ENCODE results near the gene OTOP2.

Gene OTOP2

DNA sequence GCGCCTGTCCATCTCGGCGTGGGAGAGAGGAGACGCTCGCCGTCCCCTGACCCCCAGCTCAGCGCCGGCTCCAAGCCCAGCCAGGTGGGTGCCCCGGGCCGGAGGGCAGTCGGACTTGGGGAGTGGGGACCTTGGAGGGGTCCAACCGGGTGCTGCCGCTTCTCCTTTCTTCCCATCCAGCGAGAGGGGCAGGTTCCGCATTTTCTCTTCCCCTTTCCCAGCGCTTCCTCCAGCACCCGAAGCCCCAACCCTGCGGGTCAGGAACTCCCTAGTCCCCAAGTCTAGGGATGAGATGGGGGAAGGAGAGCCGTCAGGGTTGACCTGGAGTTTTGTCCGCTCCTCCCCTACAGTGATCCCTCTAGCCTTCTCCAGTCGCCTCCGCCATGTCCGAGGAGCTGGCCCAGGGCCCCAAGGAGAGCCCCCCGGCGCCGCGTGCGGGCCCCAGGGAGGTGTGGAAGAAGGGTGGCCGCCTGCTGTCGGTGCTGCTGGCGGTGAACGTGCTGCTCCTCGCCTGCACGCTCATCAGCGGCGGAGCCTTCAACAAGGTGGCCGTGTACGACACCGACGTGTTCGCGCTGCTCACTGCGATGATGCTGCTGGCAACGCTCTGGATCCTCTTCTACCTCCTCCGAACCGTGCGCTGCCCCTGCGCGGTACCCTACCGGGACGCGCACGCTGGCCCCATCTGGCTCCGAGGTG lies at the start of gene OTOP2:
Gene OTOP2, plus strand, starts transcription at position 24 of the 699 bp plus-strand sequence. Its CDS starts 360 bp downstream, at position 384.
- DNase-seq (ENCODE audit: low spot score in 2 of 2): no peak
- H3K27ac Mint-ChIP-seq: no peak within 1 kb of the TSS
- H3K9me3 Mint-ChIP-seq: no peaks in the 10 kb centered on the region
- no peaks in the 10 kb centered on the region for H3K36me3 Mint-ChIP-seq
- peak within 1 kb of the TSS; percentile 57 for H3K4me3 Mint-ChIP-seq
- H3K4me1 Mint-ChIP-seq: peaks cover 11% of the 10 kb centered on the region
- ATAC-seq (ENCODE audit: low read depth): peak; percentile 32
- peaks cover 30% of the 10 kb centered on the region for H3K27me3 Mint-ChIP-seq

GRCh38 chr17:74874615-74875037 lies 49.4 kb upstream of the OTOP2 start:
- no peak overlapping the region for H3K4me3 Mint-ChIP-seq
- H3K9me3 Mint-ChIP-seq: no peaks in the 10 kb centered on the region
- H3K36me3 Mint-ChIP-seq: no peaks in the 10 kb centered on the region
- peaks cover 14% of the 10 kb centered on the region for H3K4me1 Mint-ChIP-seq
- DNase-seq (ENCODE audit: low spot score in 2 of 2) (no peak), ATAC-seq (ENCODE audit: low read depth) (no peak)
- H3K27me3 Mint-ChIP-seq: peaks cover under 1% of the 10 kb centered on the region
- no peak overlapping the region for H3K27ac Mint-ChIP-seq

DNA sequence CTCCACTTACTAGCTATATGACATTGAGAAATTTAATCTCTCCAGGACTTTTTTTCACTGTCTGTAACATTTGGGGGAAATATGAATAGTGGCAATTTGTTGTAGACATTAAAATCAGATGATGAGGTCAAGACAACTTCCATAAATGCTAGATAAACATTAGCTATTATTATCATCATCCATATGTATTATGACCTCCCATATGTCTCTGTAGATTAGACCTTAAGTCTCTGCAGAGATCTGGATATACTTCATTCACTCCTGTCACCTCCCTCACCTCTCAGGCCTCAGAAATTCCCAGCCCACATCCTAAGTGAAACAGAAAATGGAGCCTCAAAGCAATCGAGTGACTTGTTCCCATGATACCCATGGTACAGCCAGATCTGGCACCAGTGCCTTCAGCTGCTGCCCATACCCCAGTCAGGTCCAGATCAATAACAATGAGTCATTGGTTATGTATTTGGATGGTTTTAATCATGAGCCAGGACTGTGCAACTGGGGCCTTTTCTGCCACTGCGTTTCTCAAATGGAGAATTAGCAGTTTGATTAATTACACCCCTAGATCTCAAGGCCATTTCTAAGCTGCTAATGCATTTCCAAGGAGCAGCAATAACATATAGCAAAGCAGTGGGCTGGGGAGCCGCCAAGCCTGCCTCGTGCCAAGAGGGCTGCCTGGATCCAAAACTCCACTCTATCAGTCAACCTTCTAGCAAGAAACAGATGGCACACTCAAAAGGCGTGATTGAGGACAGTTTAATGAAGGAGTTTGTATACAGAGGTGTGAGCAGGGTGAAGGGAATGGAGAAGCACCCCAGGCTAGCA lies 48.7 kb upstream of the OTOP2 start:
- Mint-ChIP-seq H3K27ac (peak overlapping the region; percentile 28), H3K27me3 (peaks cover 3% of the 10 kb centered on the region), H3K4me1 (peaks cover 14% of the 10 kb centered on the region), H3K4me3 (no peak overlapping the region), H3K9me3 (no peaks in the 10 kb centered on the region), H3K36me3 (no peaks in the 10 kb centered on the region)
- ATAC-seq (ENCODE audit: low read depth): no peak
- DNase-seq (ENCODE audit: low spot score in 2 of 2): no peak

GRCh38 chr17:74875977-74876593 lies 48.0 kb upstream of the OTOP2 start:
- H3K4me1 Mint-ChIP-seq: peaks cover 14% of the 10 kb centered on the region
- no peaks in the 10 kb centered on the region for H3K36me3 Mint-ChIP-seq
- no peak for ATAC-seq (ENCODE audit: low read depth)
- H3K4me3 Mint-ChIP-seq: no peak overlapping the region
- no peaks in the 10 kb centered on the region for H3K9me3 Mint-ChIP-seq
- peaks cover 8% of the 10 kb centered on the region for H3K27me3 Mint-ChIP-seq
- no peak for DNase-seq (ENCODE audit: low spot score in 2 of 2)
- peak overlapping the region; percentile 28 for H3K27ac Mint-ChIP-seq

GRCh38 chr17:74877592-74878548 lies 46.2 kb upstream of the OTOP2 start:
- ATAC-seq (ENCODE audit: low read depth) (no peak), DNase-seq (ENCODE audit: low spot score in 2 of 2) (no peak)
- no peak overlapping the region for H3K27ac Mint-ChIP-seq
- peaks cover 4% of the 10 kb centered on the region for H3K4me1 Mint-ChIP-seq
- H3K9me3 Mint-ChIP-seq: no peaks in the 10 kb centered on the region
- peaks cover 13% of the 10 kb centered on the region for H3K27me3 Mint-ChIP-seq
- H3K4me3 Mint-ChIP-seq: no peak overlapping the region
- no peaks in the 10 kb centered on the region for H3K36me3 Mint-ChIP-seq

DNA sequence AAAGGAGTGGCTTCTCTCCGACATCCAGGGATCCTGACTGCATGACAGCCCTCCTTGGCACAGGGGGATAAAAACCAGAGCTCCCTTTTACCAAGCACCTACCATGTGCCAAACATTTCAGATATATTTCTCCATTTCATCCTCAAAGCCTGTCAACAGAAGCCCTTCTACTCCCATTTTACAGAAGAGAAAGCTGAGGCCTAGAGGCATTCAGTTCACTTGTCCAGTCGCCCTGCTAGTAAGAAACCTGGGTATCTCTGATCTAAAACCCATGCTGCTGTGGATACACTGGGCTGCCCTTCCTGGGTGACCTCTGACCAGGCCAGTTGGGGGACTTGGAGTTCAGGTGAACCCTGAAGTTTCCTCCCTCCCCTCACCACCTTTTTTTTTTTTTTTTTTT lies 45.4 kb upstream of the OTOP2 start:
- H3K27ac Mint-ChIP-seq: no peak overlapping the region
- H3K36me3 Mint-ChIP-seq: no peaks in the 10 kb centered on the region
- no peaks in the 10 kb centered on the region for H3K9me3 Mint-ChIP-seq
- peaks cover 13% of the 10 kb centered on the region for H3K27me3 Mint-ChIP-seq
- no peak for ATAC-seq (ENCODE audit: low read depth)
- peaks cover 4% of the 10 kb centered on the region for H3K4me1 Mint-ChIP-seq
- no peak overlapping the region for H3K4me3 Mint-ChIP-seq
- DNase-seq (ENCODE audit: low spot score in 2 of 2): no peak

GRCh38 chr17:74879308-74879707 lies 44.8 kb upstream of the OTOP2 start:
- ATAC-seq (ENCODE audit: low read depth): no peak
- H3K9me3 Mint-ChIP-seq: no peaks in the 10 kb centered on the region
- no peak for DNase-seq (ENCODE audit: low spot score in 2 of 2)
- no peak overlapping the region for H3K4me3 Mint-ChIP-seq
- H3K36me3 Mint-ChIP-seq: no peaks in the 10 kb centered on the region
- no peak overlapping the region for H3K27ac Mint-ChIP-seq
- no peaks in the 10 kb centered on the region for H3K4me1 Mint-ChIP-seq
- H3K27me3 Mint-ChIP-seq: peaks cover 13% of the 10 kb centered on the region

- Mint-ChIP-seq H3K4me3 (no peak overlapping the region), H3K27ac (no peak overlapping the region), H3K27me3 (peaks cover 21% of the 10 kb centered on the region), H3K36me3 (no peaks in the 10 kb centered on the region), H3K9me3 (no peaks in the 10 kb centered on the region), H3K4me1 (no peaks in the 10 kb centered on the region)
- no peak for DNase-seq (ENCODE audit: low spot score in 2 of 2)
- ATAC-seq (ENCODE audit: low read depth): no peak
Measured at GRCh38 chr17:74881073-74881472, 43.0 kb upstream of the OTOP2 start.

DNA sequence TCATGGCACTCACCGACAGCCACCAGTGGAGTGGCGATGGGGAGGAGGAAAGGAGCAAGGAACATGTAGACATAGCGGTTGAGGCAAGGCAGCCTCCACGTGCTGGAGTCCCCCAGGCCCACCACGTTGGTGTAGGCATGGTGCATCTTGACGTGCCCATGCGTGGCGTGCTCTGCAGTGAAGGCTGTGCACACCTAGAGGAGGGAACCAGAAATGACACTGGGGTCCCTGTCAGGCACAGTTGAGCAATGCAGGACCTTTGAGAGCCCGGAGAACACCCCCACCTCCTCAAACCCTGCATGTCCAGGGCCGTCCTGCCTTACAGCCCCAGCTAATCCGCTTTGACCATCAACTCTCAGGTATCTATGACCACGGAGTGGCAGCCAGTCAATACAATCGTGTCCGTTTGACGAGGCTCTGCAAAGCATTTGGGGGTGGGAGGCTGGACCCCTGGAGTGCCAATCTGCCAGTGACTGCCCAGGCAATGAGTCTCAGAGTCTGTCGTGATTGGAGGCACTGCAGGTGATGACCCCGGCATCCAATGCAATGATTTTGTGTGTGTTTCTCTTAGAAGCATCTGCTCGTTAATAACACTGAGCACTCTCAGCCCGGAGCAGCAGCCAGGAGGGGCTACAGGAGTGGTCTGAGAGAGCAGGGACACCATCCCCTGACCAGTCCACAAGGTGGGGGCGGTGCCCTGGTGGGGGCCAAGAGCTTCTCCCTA lies 41.4 kb upstream of the OTOP2 start:
- Mint-ChIP-seq H3K4me1 (no peaks in the 10 kb centered on the region), H3K36me3 (no peaks in the 10 kb centered on the region), H3K27ac (no peak overlapping the region), H3K27me3 (peaks cover 25% of the 10 kb centered on the region), H3K9me3 (no peaks in the 10 kb centered on the region), H3K4me3 (no peak overlapping the region)
- no peak for ATAC-seq (ENCODE audit: low read depth)
- DNase-seq (ENCODE audit: low spot score in 2 of 2): no peak

GRCh38 chr17:74883241-74883745 lies 40.8 kb upstream of the OTOP2 start:
- ATAC-seq (ENCODE audit: low read depth): no peak
- Mint-ChIP-seq H3K27me3 (peaks cover 25% of the 10 kb centered on the region), H3K9me3 (no peaks in the 10 kb centered on the region), H3K36me3 (no peaks in the 10 kb centered on the region), H3K4me3 (no peak overlapping the region), H3K4me1 (no peaks in the 10 kb centered on the region), H3K27ac (no peak overlapping the region)
- no peak for DNase-seq (ENCODE audit: low spot score in 2 of 2)

DNA sequence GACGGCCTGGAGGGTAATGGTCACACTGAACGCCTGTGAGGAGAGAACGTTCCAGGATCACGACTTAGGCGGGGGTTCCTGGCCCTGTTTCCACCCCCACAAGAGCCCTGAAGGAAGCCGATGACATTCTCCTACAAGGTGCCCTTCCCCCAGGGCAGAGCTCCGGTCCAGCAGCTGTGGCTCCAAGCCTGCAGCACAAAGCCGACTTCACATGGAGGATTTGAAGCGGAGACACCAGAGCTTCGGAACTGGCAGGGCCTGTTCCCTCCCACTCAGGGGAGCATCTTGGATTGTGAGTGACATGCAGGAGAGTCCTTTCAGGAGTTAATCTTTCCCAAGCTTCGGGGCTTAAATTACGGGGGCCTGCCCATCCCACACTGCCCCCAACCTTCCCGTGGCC lies 35.6 kb upstream of the OTOP2 start:
- H3K4me3 Mint-ChIP-seq: no peak overlapping the region
- peaks cover 3% of the 10 kb centered on the region for H3K4me1 Mint-ChIP-seq
- no peak for DNase-seq (ENCODE audit: low spot score in 2 of 2)
- no peak overlapping the region for H3K27ac Mint-ChIP-seq
- no peaks in the 10 kb centered on the region for H3K9me3 Mint-ChIP-seq
- no peak for ATAC-seq (ENCODE audit: low read depth)
- H3K27me3 Mint-ChIP-seq: peaks cover 24% of the 10 kb centered on the region
- H3K36me3 Mint-ChIP-seq: no peaks in the 10 kb centered on the region

DNA sequence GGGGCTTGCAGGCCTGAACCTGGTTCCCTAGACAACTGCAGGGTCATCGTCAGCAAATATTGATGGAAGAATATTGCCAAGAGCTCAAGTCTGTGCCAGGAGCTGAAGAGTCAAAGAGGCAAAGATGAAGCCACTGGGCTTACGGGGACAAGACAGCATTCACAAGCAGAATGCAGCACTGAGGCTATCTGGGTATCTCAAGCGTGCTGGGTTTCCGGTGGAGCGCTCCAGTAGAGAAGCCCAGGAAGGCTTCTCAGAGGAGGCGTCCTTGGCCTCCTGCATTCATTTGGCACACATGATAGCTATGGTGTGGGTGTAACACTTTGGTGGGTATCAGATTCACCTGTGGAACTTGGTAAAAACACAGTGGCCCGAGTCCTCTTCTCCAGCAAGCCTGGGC lies 33.5 kb upstream of the OTOP2 start:
- Mint-ChIP-seq H3K4me3 (no peak overlapping the region), H3K27ac (no peak overlapping the region), H3K27me3 (peaks cover 25% of the 10 kb centered on the region), H3K4me1 (peaks cover 6% of the 10 kb centered on the region), H3K36me3 (no peaks in the 10 kb centered on the region), H3K9me3 (no peaks in the 10 kb centered on the region)
- ATAC-seq (ENCODE audit: low read depth) (no peak), DNase-seq (ENCODE audit: low spot score in 2 of 2) (no peak)
